CD1c-positive myeloid dendritic cell (primary cell): ENCODE data around the gene EDRF1.
A peak's percentile ranks its signal among the peaks of the same experiment; 100 is the strongest.

Experiments
- DNase-seq: peaks from one replicate; pipeline ENCODE4 v3.0.0-alpha.2; 2016; ENCODE audit errors: extremely low spot score

EDRF1 gene

GRCh38 chr10:125762692-125763648 lies 43.5 kb downstream of the EDRF1 start:
- DNase-seq, result no peak

- DNase-seq, result no peak
Observed at GRCh38 chr10:125765835-125766234, 46.3 kb downstream of the EDRF1 start.

- no peak for DNase-seq
Observed at GRCh38 chr10:125766511-125766910, 47.0 kb downstream of the EDRF1 start.

DNA sequence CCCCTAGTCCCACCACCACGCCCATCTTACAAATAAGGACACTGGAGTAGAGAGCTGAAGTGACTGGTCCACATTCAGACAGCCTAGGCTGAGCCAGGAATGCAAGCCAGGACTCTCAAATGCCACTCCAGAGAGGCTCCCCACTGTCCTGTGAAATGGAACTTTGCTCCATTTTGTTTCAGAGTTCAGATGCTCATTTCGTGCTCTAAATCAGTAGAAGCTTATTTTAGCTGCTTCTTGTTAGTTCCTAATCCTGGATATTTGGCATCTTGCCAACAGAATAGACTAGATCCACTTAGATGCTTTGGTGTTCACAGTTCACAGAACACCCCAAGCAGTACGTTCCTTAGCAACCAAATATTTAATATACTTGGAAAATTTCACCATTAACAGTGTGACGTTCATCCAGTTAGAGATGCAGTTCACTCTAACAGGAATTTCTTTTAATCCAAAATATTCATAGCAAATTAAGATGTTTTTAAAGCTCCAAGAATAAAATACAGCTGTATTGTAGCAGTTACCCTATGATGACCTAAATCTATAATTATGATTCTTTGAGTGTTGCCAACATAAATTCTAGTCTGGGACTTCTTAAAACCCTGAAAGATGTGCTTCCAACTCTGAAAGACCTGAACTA lies 48.8 kb downstream of the EDRF1 start:
- DNase-seq, result peak; percentile 1

DNA sequence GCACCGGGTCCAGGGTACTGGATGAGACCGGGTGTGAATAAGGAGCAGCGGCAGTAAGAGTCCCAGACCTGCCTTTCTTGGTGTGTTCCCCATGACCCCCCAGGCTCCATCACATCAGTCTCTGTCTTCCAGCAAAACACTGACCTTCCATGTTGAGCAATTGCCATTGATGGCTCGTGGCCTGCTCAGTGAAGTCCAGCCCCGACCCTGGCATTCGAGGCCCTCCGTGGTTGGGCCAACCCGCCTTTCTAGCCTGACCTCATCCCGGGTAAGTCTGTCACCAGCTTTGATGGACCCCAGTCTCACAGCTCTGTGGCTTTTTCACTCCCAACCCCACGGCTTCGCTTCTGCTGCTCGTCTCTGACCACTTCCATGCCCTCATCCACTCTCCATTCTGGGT lies 49.7 kb downstream of the EDRF1 start:
- no peak for DNase-seq

DNA sequence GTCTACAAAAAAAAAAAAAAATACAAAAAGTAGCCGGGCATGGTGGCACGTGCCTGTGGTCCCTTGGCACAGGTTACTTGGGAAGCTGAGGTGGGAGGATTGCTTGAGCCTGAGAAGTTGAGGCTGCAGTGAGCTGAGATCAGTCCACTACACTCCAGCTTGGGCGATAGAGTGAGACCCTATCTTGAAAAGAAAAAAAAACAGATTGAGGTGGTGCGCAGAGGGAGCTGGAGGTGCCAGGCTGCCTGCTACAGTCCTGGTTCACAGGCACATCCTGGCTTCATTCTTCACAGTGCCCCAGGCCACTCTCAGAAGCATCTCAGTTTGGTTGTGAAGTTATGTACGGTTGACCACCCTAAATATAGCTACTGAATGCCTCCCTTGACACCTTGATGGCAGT lies 51.3 kb downstream of the EDRF1 start:
- DNase-seq, result no peak

- DNase-seq, result no peak
Observed at GRCh38 chr10:125772112-125772863, 52.8 kb downstream of the EDRF1 start.

DNA sequence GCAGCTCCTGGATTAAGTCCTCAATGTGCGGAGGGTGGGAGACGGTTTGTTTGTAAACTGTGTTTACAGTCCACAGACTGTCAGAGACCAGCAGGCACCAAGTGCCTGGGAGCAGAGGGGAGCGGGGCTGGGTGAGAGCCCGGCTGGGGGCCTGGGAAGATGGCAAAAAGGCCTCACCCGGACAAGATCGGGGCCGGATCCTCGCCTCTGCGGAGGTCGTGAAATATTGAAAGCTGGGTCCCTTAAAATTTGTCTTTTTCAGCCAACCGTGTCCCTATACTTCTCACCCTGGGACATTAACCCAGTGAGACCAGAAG lies 53.3 kb downstream of the EDRF1 start:
- DNase-seq, result no peak

GRCh38 chr10:125773687-125774543 lies 54.4 kb downstream of the EDRF1 start:
- DNase-seq, result no peak

DNA sequence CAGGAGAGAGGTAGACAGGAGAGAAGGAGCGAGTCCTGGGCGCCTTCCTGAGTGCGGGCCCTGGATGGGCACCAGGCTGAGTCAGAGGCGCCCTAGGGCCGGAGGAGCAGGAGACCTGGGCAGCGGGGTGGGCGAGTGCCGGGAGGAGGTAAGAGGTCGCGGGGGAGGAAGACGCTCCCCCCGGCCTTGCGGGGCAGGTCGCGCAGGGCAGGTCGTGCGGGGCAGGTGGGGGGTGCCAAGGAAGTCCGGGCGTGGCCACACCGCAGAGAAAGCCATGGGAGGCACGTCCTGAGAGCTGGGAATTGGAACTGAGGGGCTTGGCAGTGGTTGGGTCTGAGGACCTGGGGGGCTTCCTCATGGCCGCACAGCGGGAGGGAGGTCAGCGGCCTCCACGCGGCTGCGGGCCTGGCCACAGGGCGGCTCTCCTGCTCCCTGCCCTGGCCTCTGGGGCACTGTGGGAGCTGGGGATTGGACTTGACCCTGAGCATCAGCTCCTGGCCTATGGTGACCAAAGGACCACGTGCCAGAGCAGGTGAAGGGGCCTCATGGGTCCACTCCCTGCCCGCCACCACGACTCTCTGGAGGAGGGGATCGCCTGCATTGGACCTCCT lies 55.2 kb downstream of the EDRF1 start:
- DNase-seq, result no peak

- no peak for DNase-seq
Observed at GRCh38 chr10:125775491-125776106, 56.1 kb downstream of the EDRF1 start, which contains the start of gene MMP21. Gene MMP21, minus strand, starts transcription at chr10:125775821. Its CDS starts 0 bp downstream, at chr10:125775821.

GRCh38 chr10:125777806-125778205 lies 58.3 kb downstream of the EDRF1 start:
- no peak for DNase-seq

DNA sequence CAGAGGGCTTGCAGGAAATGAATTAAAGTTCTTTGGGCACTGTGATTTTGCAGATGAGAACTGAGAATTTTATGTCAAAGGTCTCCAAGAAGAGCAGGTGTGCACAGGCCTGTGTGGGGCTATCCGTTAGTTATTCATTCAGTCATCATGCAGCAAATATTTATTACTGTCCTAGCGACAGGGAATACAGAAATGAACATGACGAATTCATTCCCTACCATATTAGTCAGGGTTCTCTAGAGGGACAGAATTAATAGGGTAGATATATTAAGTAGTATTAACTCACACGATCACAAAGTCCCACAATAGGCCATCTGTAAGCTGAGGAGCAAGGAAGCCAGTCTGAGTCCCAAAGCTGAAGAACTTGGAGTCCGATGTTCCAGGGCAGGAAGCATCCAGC lies 59.0 kb downstream of the EDRF1 start:
- DNase-seq, result no peak

GRCh38 chr10:125779403-125780327 lies 60.2 kb downstream of the EDRF1 start:
- no peak for DNase-seq

DNA sequence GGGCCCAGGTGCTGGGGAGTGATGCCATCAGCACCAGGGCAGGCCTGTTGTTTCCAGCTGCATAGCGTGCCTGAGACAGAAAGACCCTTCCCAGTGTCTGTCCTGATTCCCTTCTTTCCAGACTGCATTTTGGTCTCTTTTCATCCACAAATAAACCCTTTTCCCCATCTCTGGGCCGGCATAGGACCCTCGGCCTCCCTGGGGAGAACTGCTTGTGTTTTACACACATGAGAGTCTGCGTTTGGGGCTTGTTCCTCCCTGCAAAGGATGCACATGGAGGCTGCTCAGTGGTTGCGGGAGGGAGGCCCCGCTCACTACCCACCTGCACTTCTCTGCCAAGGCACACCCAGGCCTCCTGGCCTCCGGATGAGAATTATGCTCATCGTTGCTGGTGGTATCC lies 61.9 kb downstream of the EDRF1 start:
- DNase-seq, result no peak

GRCh38 chr10:125782054-125782453 lies 62.5 kb downstream of the EDRF1 start:
- DNase-seq, result no peak

DNA sequence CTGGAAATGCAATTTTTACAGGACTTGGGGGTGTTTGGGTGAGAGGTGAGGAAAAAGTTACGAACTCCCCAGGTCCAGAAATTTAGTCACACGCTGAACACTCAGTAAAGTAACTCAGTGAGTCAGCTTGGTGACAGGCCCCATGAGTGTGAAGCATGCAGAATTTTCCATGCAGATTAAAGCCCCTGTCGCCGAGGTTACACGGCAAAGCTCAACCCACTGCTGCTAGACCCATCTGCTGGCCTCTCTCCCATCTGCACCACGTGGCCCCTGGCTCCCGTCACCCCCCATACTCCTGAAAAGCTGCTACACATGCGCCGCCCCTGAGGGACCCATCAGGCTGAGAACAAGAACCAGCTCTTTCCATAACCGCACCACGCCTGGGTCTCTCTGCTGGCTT lies 63.1 kb downstream of the EDRF1 start:
- DNase-seq, result no peak

GRCh38 chr10:125783408-125783807 lies 63.9 kb downstream of the EDRF1 start:
- DNase-seq, result no peak

DNA sequence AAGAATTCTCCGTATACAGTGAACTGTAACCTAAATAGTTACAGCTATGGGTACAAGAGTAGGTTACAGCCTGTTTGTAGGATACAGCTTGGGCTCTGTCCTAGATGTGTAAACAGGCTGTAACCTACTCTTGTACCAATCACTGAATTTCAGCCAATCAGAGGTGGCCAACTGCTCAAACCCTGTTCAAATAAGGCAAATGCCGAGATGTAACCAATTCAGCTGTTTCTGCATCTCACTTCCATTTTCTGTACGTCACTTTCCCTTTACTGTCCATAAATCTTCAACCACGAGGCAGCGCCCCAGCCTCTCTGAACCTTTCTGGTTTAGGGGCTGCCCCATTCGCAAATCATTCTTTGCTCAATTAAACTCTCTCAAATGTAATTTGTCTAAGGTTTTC lies 64.4 kb downstream of the EDRF1 start:
- no peak for DNase-seq

DNA sequence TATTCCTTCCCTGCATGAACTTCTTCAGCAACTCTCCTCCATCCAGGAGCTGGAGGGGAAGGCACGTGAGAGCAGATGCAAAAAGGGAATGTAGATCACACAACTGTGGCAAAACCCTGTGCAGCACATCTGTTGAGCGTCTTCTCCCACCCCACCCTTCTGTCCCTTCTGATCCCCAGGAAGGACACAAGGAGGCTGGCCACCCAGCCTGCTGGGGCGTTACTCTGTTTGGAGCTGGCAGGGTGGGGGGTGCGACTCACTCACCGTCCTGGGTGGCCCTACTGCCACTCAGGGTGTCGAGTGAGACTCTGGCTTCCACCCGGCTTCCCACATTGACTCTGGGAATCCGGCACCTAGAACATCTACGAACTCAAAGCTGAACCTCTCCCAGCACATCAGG lies 66.3 kb downstream of the EDRF1 start:
- DNase-seq, result no peak
